Rectal smooth muscle tissue (tissue), 1 donor: ENCODE measurements around the gene LLPH.

Experiments
- H3K27ac ChIP-seq: one replicate; pipeline ENCODE4 v1.7.0; 2013; ENCODE audit warnings: low read depth, low read length, inconsistent platforms
- H3K27me3 ChIP-seq: one replicate; pipeline ENCODE4 v1.7.0; 2013; ENCODE audit warnings: low read length; ENCODE audit not compliant: control insufficient read depth, insufficient read depth
- H3K36me3 ChIP-seq: one replicate; pipeline ENCODE4 v1.7.0; 2013; ENCODE audit warnings: low read length; ENCODE audit not compliant: control insufficient read depth, insufficient read depth
- H3K4me1 ChIP-seq: one replicate; pipeline ENCODE4 v1.7.0; 2013; ENCODE audit warnings: low read length; ENCODE audit not compliant: control insufficient read depth, insufficient read depth
- H3K4me3 ChIP-seq: one replicate; pipeline ENCODE4 v1.7.0; 2013; ENCODE audit warnings: low read length
- H3K9ac ChIP-seq: one replicate; pipeline ENCODE4 v1.7.0; 2013; ENCODE audit warnings: low read length

The LLPH gene

DNA sequence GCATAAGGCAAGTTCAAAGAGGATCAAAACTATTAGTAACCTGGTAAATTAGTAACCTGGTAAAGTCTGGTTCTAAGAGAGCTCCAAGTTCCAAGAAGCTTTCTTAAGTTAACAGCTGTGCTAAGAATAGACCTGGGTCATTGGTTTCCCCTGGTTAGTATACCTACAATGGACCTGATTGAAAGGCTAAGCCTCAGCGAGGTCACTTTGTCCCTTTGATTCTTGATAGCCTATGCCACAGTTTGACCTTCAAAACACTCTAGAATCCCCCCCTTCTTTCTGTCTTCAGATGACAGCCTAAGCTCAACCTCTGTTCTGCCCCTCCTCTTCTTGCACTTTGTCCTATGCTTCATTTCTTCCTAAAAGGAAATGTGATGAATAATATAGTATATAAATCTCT is 53.0 kb downstream of the LLPH start:
- Histone ChIP-seq H3K9ac (no peak overlapping the region), H3K4me1 (no peaks in the 10 kb centered on the region), H3K27ac (no peak overlapping the region), H3K36me3 (no peaks in the 10 kb centered on the region), H3K27me3 (peaks cover 4% of the 10 kb centered on the region), H3K4me3 (no peak overlapping the region)

DNA sequence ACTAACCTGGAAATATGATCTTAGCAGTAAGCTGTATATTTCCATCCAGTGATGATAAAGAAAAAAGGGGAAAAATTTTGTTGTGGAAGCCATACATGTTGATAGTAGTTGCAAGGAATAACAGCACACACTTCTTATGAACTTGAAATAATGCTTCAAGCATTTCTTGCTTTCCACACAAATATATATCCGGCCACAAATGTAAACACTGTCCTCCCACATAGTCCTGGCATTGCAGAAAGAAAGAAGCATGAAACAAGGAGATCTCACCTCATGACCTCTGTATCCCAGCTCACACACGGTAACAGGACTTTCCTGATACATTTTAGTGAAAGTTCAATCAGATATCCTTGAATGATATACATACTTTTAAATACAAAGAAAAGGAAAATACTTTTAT is 56.0 kb downstream of the LLPH start:
- H3K4me1 ChIP-seq: no peaks in the 10 kb centered on the region
- H3K4me3 ChIP-seq: no peak overlapping the region
- H3K9ac ChIP-seq: no peak overlapping the region
- H3K36me3 ChIP-seq: no peaks in the 10 kb centered on the region
- H3K27ac ChIP-seq: no peak overlapping the region
- peaks cover 4% of the 10 kb centered on the region for H3K27me3 ChIP-seq

DNA sequence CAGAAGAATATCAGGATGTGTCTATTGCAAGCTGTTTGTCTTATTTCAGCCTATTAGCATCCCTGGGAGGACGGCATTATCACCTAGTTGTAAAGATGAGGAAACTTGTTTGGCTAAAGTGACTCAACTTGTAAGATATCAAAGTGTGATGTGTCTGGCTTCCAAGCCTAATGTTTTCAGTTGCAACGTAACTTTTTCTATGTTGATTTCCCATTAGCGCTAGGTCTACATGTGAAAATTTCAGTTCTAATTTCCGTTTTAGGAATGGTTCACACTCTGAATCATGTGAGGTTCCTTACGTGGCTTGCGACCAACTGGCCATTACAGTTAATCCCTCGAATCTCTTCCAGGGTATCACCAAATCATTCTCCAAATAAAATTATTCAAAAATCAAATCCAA is 58.0 kb downstream of the LLPH start:
- Histone ChIP-seq H3K9ac (no peak overlapping the region), H3K4me3 (no peak overlapping the region), H3K4me1 (no peaks in the 10 kb centered on the region), H3K36me3 (no peaks in the 10 kb centered on the region), H3K27ac (no peak overlapping the region), H3K27me3 (peaks cover 4% of the 10 kb centered on the region)

DNA sequence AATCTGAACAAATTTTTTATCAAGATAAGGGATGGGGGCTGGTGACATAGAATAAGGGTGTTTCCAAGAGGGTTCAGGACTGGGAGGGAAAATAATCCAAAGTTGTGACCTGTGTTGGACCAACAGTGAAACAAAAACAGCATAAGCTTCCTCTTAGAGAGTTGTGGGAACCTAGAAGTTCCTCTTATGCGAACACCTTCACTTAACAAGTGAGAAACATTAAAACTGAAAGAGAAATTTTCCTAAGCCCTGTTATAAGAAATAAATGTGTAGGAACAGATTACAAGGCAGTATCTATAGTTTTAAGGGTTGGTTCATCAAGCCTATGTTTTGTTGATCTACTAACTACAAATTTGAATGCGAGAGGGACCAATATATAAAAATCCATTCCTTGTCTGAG is 58.4 kb downstream of the LLPH start:
- Histone ChIP-seq H3K36me3 (no peaks in the 10 kb centered on the region), H3K4me1 (no peaks in the 10 kb centered on the region), H3K27me3 (peaks cover 4% of the 10 kb centered on the region), H3K9ac (no peak overlapping the region), H3K27ac (no peak overlapping the region), H3K4me3 (no peak overlapping the region)

DNA sequence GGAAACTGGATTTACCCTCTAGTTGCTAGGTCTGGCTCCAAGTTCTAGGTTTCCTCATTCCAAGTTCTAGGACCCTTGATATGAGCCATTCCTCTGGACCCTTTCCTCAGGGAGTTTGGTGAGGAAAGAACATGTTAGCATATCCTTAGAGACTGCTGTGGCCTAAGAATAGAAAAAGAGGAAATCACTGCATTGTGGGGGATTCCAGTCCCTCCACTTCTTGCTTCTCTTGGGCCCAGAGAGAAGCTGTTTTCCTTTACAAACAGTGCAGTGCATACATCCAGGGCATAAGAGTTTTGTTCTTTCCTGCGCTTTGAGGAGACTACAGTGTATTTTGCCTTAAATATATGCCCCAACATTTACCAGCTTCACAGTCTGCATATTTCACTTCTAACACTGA is 59.0 kb downstream of the LLPH start:
- Histone ChIP-seq H3K9ac (no peak overlapping the region), H3K27me3 (peaks cover 4% of the 10 kb centered on the region), H3K27ac (no peak overlapping the region), H3K36me3 (no peaks in the 10 kb centered on the region), H3K4me1 (no peaks in the 10 kb centered on the region), H3K4me3 (no peak overlapping the region)

DNA sequence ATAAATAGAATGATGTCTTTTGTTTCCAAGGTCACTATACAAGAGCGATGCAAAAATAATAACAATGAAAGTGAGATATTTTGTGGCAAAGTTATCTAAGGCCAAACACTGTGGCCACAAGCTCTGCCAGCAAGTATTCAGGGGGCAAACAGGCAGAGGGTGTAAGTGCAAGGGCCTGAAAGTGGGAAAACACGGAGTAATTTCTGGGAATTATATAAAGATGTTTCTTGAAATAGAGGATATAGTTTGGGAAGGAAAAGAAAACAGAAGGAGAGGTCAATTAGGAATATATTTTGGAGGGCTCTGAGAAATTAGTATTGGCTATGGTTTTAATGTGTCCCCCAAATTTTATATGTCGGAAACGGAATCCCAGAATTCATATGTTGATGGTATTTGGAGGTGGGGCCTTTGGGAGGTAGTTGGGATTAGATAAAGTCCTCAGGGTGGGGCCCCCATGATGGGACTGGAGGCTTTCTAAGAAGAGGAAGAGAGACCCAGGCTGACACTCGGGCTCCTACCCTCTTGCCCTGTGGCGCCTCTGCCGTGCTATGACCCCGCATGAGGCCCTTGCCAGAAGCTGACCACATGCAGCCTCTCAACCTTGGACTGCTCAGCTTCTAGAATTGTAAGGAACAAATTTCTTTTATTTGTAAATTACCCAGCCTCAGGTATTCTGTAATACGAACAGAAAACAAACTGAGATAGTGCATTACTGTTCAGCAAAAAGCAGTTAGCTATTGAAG is 60.0 kb downstream of the LLPH start:
- Histone ChIP-seq H3K36me3 (no peaks in the 10 kb centered on the region), H3K9ac (no peak overlapping the region), H3K27me3 (no peaks in the 10 kb centered on the region), H3K4me3 (no peak overlapping the region), H3K4me1 (no peaks in the 10 kb centered on the region), H3K27ac (no peak overlapping the region)

DNA sequence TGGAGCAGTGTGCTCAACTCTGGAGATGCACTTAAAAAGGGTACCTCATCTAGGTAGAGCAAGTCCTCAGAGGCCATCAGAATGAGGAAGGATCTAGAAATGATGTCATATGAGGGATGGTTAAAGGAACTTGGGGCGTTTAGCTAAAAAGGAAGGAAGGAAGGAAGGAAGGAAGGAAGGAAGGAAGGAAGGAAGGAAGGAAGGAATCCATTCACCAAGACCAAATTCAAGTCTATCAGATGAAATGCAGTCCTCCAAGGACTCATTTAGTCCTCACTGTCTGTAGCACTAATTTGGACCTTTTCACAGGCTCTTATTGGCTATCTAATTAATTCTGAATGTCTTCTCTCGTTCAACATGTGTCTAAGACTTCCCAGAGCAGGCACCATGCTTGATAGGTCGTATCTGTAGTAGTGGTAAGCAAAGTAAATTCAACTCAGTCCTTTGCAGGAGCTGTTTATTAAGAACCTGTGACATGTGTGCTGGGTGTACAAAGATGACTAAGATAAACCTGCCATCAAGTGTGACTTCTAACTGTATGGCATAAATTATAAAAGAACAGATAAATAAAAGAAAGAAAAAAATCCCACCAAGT is 63.5 kb downstream of the LLPH start:
- no peaks in the 10 kb centered on the region for H3K4me1 ChIP-seq
- H3K27me3 ChIP-seq: no peaks in the 10 kb centered on the region
- H3K27ac ChIP-seq: no peak overlapping the region
- H3K9ac ChIP-seq: no peak overlapping the region
- H3K36me3 ChIP-seq: no peaks in the 10 kb centered on the region
- no peak overlapping the region for H3K4me3 ChIP-seq
